ENCODE results near the gene C13orf46. TPM values are rescaled to one million over a fixed set of nuclear protein-coding genes. Genes with fewer than 3 reads are reported as not detected.

The C13orf46 gene
- total and polyA plus RNA-seq, 8 donors = 0.58 to 32.6 (median 8.7) TPM; not detected in 1

GRCh38 chr13:113920606-113921286 lies 53.1 kb downstream of the C13orf46 start:
- no peaks in the 10 kb centered on the region for H3K4me1 ChIP-seq
- no peak overlapping the region for H3K27ac ChIP-seq
- TF ChIP-seq POLR2A (IDR thresholded peaks at IDR 0.05) (no peak), EP300 (IDR thresholded peaks at IDR 0.05) (no peak), POLR2AphosphoS5 (IDR thresholded peaks at IDR 0.05) (no peak)
- peaks cover 0 to 16% (median 12%) of the 10 kb centered on the region in 4 donors for H3K9me3 ChIP-seq
- peak in 1 of 2 donors; percentile 10 for DNase-seq
- no peaks in the 10 kb centered on the region for H3K36me3 ChIP-seq
- 88 to 94% (median 92%) methylated on average over 13 of the region's 13 CpGs for WGBS, 5 donors
- no peak overlapping the region for H3K4me3 ChIP-seq
- H3K27me3 ChIP-seq = peaks cover 0 to 25% (median 0%) of the 10 kb centered on the region in 3 donors
- intact Hi-C loops (cut with DNase I; ENCODE audit: low total_unique reads) = no loop called here

DNA sequence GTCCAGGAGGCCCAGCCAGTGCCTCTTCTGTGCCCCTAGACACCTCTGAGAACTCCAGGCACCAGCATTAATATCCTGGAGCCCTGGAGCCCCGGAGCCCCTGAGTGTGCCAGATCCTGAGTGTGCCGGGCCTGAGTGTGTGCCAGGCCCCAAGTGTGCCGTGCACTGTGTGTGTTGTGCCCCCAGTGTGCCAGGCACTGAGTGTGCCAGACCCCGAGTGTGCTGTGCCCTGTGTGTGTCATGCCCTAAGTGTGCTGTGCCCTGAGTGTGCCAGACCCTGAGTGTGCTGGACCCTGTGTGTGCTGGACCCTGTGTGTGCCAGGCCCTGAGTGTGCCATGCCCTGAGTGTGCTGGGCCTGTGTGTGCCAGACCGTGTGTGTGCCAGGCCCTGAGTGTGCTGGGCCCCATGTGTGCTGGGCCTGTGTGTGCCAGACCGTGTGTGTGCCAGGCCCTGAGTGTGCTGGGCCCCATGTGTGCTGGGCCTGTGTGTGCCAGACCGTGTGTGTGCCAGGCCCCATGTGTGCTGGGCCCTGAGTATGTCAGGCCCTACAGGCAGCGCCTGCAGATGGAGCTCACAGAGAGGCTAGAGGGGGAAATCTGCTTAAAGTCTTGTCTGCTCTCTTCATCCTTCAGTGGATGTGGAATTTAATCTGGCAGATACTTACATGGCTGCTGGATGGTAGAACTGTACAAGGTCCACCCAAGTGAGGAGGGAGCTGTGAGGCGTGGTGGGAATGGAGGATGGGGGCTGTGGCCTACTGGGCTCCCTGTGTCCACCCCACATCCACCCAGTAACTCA lies 53.9 kb downstream of the C13orf46 start:
- peaks cover 0 to 7% (median 0%) of the 10 kb centered on the region in 4 donors for H3K4me1 ChIP-seq
- H3K4me3 ChIP-seq = no peak overlapping the region
- no peaks in the 10 kb centered on the region for H3K36me3 ChIP-seq
- DNase-seq = peak in 1 of 2 donors; percentile 1
- 78 to 88% (median 87%) methylated on average over 8 to 9 of the region's 9 CpGs for WGBS, 5 donors
- H3K9me3 ChIP-seq = peaks cover 0 to 16% (median 12%) of the 10 kb centered on the region in 4 donors
- no peak for TF ChIP-seq POLR2AphosphoS5 (IDR thresholded peaks at IDR 0.05)
- TF ChIP-seq, protein P1, sequence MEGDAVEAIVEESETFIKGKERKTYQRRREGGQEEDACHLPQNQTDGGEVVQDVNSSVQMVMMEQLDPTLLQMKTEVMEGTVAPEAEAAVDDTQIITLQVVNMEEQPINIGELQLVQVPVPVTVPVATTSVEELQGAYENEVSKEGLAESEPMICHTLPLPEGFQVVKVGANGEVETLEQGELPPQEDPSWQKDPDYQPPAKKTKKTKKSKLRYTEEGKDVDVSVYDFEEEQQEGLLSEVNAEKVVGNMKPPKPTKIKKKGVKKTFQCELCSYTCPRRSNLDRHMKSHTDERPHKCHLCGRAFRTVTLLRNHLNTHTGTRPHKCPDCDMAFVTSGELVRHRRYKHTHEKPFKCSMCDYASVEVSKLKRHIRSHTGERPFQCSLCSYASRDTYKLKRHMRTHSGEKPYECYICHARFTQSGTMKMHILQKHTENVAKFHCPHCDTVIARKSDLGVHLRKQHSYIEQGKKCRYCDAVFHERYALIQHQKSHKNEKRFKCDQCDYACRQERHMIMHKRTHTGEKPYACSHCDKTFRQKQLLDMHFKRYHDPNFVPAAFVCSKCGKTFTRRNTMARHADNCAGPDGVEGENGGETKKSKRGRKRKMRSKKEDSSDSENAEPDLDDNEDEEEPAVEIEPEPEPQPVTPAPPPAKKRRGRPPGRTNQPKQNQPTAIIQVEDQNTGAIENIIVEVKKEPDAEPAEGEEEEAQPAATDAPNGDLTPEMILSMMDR (IDR thresholded peaks at IDR 0.05) = no peak
- TF ChIP-seq EP300 (IDR thresholded peaks at IDR 0.05) = no peak
- no peak for TF ChIP-seq POLR2A (IDR thresholded peaks at IDR 0.05)
- intact Hi-C loops (cut with DNase I; ENCODE audit: low total_unique reads) = no loop called here
- no peak overlapping the region for H3K27ac ChIP-seq
- peaks cover 0 to 31% (median 3%) of the 10 kb centered on the region in 3 donors for H3K27me3 ChIP-seq

- Histone ChIP-seq H3K27me3 (peaks cover 0 to 38% (median 6%) of the 10 kb centered on the region in 3 donors), H3K27ac (no peak overlapping the region), H3K4me3 (no peak overlapping the region), H3K36me3 (no peaks in the 10 kb centered on the region), H3K9me3 (peaks cover 0 to 16% (median 12%) of the 10 kb centered on the region in 4 donors), H3K4me1 (peaks cover 0 to 9% (median 0%) of the 10 kb centered on the region in 4 donors)
- TF ChIP-seq POLR2A (IDR thresholded peaks at IDR 0.05) (no peak), EP300 (IDR thresholded peaks at IDR 0.05) (no peak), POLR2AphosphoS5 (IDR thresholded peaks at IDR 0.05) (no peak)
- TF ChIP-seq, protein P1 (IDR thresholded peaks at IDR 0.05) = no peak
- peak in 1 of 2 donors; percentile 16 for DNase-seq
- intact Hi-C loops (cut with DNase I; ENCODE audit: low total_unique reads) = no loop called here
- WGBS, 5 donors = 74 to 85% (median 78%) methylated on average over 14 to 23 of the region's 23 CpGs
These were observed 54.7 kb downstream of the C13orf46 start for GRCh38 chr13:113918981-113919701.

- H3K4me1 ChIP-seq = peaks cover 0 to 9% (median 0%) of the 10 kb centered on the region in 4 donors
- TF ChIP-seq POLR2AphosphoS5 (IDR thresholded peaks at IDR 0.05) = no peak
- intact Hi-C loops (cut with DNase I; ENCODE audit: low total_unique reads) = no loop called here
- no peak overlapping the region for H3K27ac ChIP-seq
- peaks cover 0 to 16% (median 12%) of the 10 kb centered on the region in 4 donors for H3K9me3 ChIP-seq
- DNase-seq = peak in 1 of 2 donors; percentile 2
- 88 to 97% (median 96%) methylated on average over 10 of the region's 10 CpGs for WGBS, 5 donors
- no peaks in the 10 kb centered on the region for H3K36me3 ChIP-seq
- peaks cover 0 to 41% (median 6%) of the 10 kb centered on the region in 3 donors for H3K27me3 ChIP-seq
- no peak overlapping the region for H3K4me3 ChIP-seq
These were observed 55.3 kb downstream of the C13orf46 start for GRCh38 chr13:113918580-113918979.
